Adrenal gland (tissue), 12 donors: ENCODE results near the gene KCNN4. TPM values are rescaled to one million over a fixed set of nuclear protein-coding genes. Genes with fewer than 3 reads are reported as not detected.

Experiments
- DNase-seq, 7 donors: peaks; one replicate each; pipeline ENCODE4 v3.0.0-alpha.2; 2019 to 2020
- H3K27ac ChIP-seq, 5 donors: fragments of 200-600 bp; sonication (generic) in 4 of 5; 1 replicate in 3 of 5; 2 replicates in 2 of 5; pipeline versions ENCODE4 v1.5.1 to v1.8.0; 2016 to 2020; ENCODE audit warnings: mild to moderate bottlenecking in 1 of 5
- H3K27me3 ChIP-seq: fragments of 200-600 bp; 2 replicates; pipeline ENCODE4 v1.8.0; 2021
- H3K36me3 ChIP-seq, 2 donors: fragments of 200-600 bp; replicated peaks in 1 of 2; 1 replicate in 1 of 2; 2 replicates in 1 of 2; pipeline versions ENCODE4 v1.5.1 to v1.8.0; 2018 to 2022
- H3K4me1 ChIP-seq, 2 donors: fragments of 200-600 bp; replicated peaks in 1 of 2; 1 replicate in 1 of 2; 2 replicates in 1 of 2; pipeline versions ENCODE4 v1.5.1 to v1.8.0; 2018 to 2021
- H3K4me3 ChIP-seq, 4 donors: fragments of 200-600 bp; sonication (generic) in 3 of 4; one replicate each; pipeline ENCODE4 v1.5.1; 2016 to 2018
- H3K9me3 ChIP-seq, 3 donors: fragments of 200-600 bp; sonication (generic) in 1 of 3; replicated peaks in 1 of 3; 1 replicate in 2 of 3; 2 replicates in 1 of 3; pipeline versions ENCODE4 v1.5.1 to v1.8.0; 2016 to 2021
- CTCF ChIP-seq, 6 experiments: fragments of 450-650 bp in 4 of 6; fragments of 200-600 bp in 2 of 6; sonication (generic) in 1 of 6; IDR thresholded peaks; 1 replicate in 5 of 6; 2 replicates in 1 of 6; pipeline versions ENCODE4 v1.5.1 to v1.8.0; 2016 to 2021; ENCODE audit warnings: antibody characterized with exemption in 6 of 6, mild to moderate bottlenecking in 2 of 6, moderate library complexity in 1 of 6
- POLR2A ChIP-seq, 2 donors: fragments of 450-650 bp; IDR thresholded peaks; one replicate each; pipeline ENCODE4 v1.6.1; 2017; ENCODE audit warnings: antibody characterized with exemption in 2 of 2, mild to moderate bottlenecking in 2 of 2, moderate library complexity in 1 of 2
- WGBS, 4 donors: extraction: QIAGEN DNeasy Blood & Tissue Kit in 2 of 4; methylation state at CpG; one replicate each; pipeline versions ENCODE4 v1.1.5 to v1.1.7; 2013 to 2017; 5-methylcytosine and 5-hydroxymethylcytosine counted together
- intact Hi-C, 2 donors: fragments of 100-400 bp; cut with DNase I; formaldehyde crosslinking; loops; one replicate each; pipeline versions ENCODE4 v1.14.1 to v1.15.0; 2022 to 2023
- polyA plus RNA-seq, 3 donors: library from polyadenylated mRNA; stranded (reverse); fragments of 200-250 nt in 2 of 3; fragments of 350-450 nt in 1 of 3; fragmentation: Illumina TruSeq in 1 of 3; extraction: RNeasy Lipid Tissue Mini Kit (QIAGEN cat#74804) in 1 of 3; gene quantifications; one replicate each; pipeline ENCODE4 v1.2.3, GENCODE V29; 2013 to 2014
- total RNA-seq, 9 donors: library from RNA; depleted of rRNA in 4 of 9; stranded (reverse); fragments of >200 nt in 4 of 9; fragments of 120-200 nt in 1 of 9; fragmentation: NEBNext Ultra II Directional in 1 of 9; extraction: Animal tissue kit (Norgen Biotek cat#: 25700) in 1 of 9; gene quantifications; one replicate each; pipeline versions ENCODE4 v1.1.0 to v1.2.4, GENCODE V29; 2013 to 2023
- donor health status: healthy with polysubstance abuse.
- donor health status: Bipolar disorder and iron deficiency.
- donor health status: DM: yes; HTN: yes; CAD: no.
- donor health status: DM: no; HTN: no; CAD: no.
- donor health status: DM: no; HTN: no; CAD: no.
- donor health status: DM: yes; HTN: yes; CAD: no.

KCNN4 gene
- total and polyA plus RNA-seq, 12 donors = 0.22 to 13.0 (median 0.56) TPM

GRCh38 chr19:43773725-43774102 is 7.1 kb downstream of the KCNN4 start:
- H3K9me3 ChIP-seq = no peaks in the 10 kb centered on the region
- H3K4me3 ChIP-seq = no peak overlapping the region
- no peaks in the 10 kb centered on the region for H3K27me3 ChIP-seq
- H3K27ac ChIP-seq = no peak overlapping the region
- H3K36me3 ChIP-seq = no peaks in the 10 kb centered on the region
- H3K4me1 ChIP-seq = peaks cover 0 to 10% of the 10 kb centered on the region in 2 donors
- intact Hi-C loops = no loop called here
- 70 to 87% (median 74%) methylated on average over 5 of the region's 5 CpGs for WGBS, 4 donors
- TF ChIP-seq POLR2A (IDR thresholded peaks at IDR 0.05) (no peak), CTCF (IDR thresholded peaks at IDR 0.05) (no peak)
- DNase-seq = no peak

GRCh38 chr19:43769256-43769655 is 11.5 kb downstream of the KCNN4 start:
- intact Hi-C loops = no loop called here
- TF ChIP-seq CTCF (IDR thresholded peaks at IDR 0.05) = no peak
- no peak for TF ChIP-seq POLR2A (IDR thresholded peaks at IDR 0.05)
- Histone ChIP-seq H3K27me3 (no peaks in the 10 kb centered on the region), H3K9me3 (no peaks in the 10 kb centered on the region), H3K36me3 (no peaks in the 10 kb centered on the region), H3K27ac (no peak overlapping the region), H3K4me1 (peaks cover 0 to 17% of the 10 kb centered on the region in 2 donors), H3K4me3 (no peak overlapping the region)
- no peak for DNase-seq
- 89 to 93% (median 91%) methylated on average over 5 to 14 of the region's 14 CpGs for WGBS, 4 donors

- intact Hi-C loops = no loop called here
- WGBS, 4 donors = 69 to 77% (median 71%) methylated on average over 14 to 15 of the region's 15 CpGs
- Histone ChIP-seq H3K36me3 (no peaks in the 10 kb centered on the region), H3K4me1 (peaks cover under 1 to 19% of the 10 kb centered on the region in 2 donors), H3K9me3 (no peaks in the 10 kb centered on the region), H3K4me3 (no peak overlapping the region), H3K27ac (no peak overlapping the region), H3K27me3 (no peaks in the 10 kb centered on the region)
- TF ChIP-seq POLR2A (IDR thresholded peaks at IDR 0.05) (no peak), CTCF (IDR thresholded peaks at IDR 0.05) (no peak)
- peak in 1 of 7 donors; percentile 33 for DNase-seq
Observed at GRCh38 chr19:43768273-43769050, 12.3 kb downstream of the KCNN4 start.

- H3K4me1 ChIP-seq = peaks cover 4 to 24% of the 10 kb centered on the region in 2 donors
- intact Hi-C loops = no loop called here
Observed at GRCh38 chr19:43767818-43768217, 13.0 kb downstream of the KCNN4 start.

More at GRCh38 chr19:43767818-43768217, 13.0 kb downstream of the KCNN4 start:
- no peak for DNase-seq
- Histone ChIP-seq H3K36me3 (no peaks in the 10 kb centered on the region), H3K27me3 (no peaks in the 10 kb centered on the region), H3K27ac (no peak overlapping the region), H3K9me3 (no peaks in the 10 kb centered on the region), H3K4me3 (no peak overlapping the region)
- TF ChIP-seq CTCF (IDR thresholded peaks at IDR 0.05) = no peak
- TF ChIP-seq POLR2A (IDR thresholded peaks at IDR 0.05) = no peak
- WGBS, 4 donors = 75 to 85% (median 77%) methylated on average over 1 of the region's 1 CpG
